GM21528 (cell line): ENCODE measurements around the gene PHTF2.
"Not testable (repeated sequence)": the region's sequence is repeated elsewhere in the genome, so short reads cannot be mapped to it uniquely, and the experiment has no call there.

Source experiments
- ATAC-seq: cut with Tn5 transposase; IDR thresholded peaks from one replicate; pipeline ENCODE4 v1.9.1; 2021; ENCODE audit warnings: mild to moderate bottlenecking, moderate library complexity; ENCODE audit not compliant: unreplicated experiment, low FRiP score

PHTF2 gene

GRCh38 chr7:77798394-77799077 is at the start of gene PHTF2, which contains the start of gene TMEM60:
PHTF2 (plus strand) TSS chr7:77798773.
TMEM60 (minus strand) TSS chr7:77798434; CDS start chr7:77794373, 4,061 bp downstream.
- ATAC-seq = peak; percentile 91

- ATAC-seq = no peak
Measured at GRCh38 chr7:77752016-77752415, 46.6 kb upstream of the PHTF2 start.

DNA sequence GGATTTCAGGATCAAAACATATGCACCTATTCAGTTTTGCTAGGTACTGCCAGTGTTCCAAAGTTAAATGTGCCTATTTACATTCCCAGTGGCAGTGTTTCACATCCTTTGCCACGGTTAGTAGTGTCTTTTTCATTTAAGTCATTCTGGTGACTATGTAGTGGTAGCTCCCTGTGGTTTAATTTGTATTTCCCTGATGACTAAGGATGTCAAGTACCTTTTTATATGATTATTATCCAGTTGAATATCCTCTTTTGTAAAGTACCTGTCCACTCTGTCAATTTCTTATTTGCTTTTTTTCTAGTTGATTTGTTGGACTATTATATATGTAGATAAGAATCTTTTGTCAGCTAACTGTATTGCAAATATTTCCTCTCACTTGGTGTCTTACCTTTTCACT is 45.4 kb upstream of the PHTF2 start:
- no peak for ATAC-seq

DNA sequence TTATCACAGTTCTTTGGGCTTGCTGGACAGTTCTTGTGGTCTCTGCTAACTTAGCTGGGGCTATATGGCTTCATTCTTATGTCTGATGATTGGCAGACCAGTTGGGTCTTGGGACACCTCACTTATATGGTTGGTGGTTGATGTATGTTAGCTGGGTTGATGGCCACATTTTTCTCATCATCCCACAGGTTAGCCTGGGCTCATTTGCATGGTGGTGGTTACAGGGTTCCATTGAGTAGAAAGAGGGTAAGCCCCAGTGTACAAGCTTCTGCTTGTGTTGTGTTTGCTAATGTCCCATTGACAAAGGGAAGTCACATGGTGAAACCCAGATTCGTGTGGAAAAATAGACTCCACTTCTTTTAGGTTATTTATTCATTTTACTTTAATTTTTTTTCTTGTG is 41.0 kb upstream of the PHTF2 start:
- ATAC-seq = peak; percentile 76

DNA sequence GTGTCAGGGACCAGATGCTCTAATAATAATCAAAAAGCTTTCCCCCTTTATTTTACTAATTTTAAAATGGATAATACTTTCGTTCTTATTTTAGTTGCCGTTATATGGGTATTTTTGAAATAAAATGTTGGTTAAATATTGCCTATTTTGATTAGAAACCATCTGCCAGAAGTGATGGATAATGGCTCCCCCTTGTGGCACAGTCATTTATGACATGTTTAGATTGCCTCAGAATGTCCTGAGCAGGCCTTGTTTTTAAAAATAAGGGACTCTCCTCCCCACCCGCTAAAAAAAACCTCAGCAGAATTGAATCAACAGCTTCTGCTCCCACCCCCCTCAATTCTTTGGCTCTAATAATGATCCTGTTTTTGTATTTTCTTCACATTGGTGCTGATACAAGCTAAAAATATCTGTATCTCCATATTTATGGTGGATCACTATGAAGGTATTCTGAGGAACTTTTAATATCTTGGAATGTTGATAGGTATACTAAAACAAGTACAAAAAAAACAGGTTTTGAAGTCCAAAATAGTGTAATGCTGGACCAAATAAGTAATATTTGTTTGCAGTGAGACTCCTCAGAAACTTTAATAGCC is 39.2 kb upstream of the PHTF2 start:
- ATAC-seq = no peak

DNA sequence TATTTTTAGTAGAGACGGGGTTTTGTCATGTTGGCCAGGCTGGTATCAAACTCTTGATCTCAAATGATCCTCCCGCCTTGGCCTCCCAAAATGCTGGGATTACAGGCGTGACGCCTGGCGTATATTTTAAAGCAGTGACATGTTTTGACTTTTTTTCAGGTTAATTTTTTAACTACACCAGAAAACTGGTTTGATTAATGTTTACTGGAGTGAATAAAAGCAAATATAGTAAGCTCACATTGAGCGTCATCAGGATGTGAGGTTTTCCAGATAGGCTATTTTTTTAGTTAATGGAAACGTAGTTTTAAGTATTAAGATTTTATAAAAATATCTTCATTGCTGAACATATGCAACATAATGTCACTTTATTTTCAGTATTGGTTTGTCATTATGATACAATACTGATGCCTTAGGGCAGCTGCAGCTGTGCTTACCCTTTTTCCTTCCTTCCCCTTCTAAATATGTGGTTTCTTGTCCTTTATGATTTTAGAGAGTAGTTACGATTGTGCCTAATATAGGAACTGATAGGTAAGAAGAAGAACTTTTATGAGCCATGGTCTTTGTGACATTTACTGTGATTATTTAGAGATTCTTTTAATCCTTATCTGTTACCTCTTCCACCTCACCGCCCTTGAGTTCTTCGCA is 37.6 kb upstream of the PHTF2 start:
- no peak for ATAC-seq

DNA sequence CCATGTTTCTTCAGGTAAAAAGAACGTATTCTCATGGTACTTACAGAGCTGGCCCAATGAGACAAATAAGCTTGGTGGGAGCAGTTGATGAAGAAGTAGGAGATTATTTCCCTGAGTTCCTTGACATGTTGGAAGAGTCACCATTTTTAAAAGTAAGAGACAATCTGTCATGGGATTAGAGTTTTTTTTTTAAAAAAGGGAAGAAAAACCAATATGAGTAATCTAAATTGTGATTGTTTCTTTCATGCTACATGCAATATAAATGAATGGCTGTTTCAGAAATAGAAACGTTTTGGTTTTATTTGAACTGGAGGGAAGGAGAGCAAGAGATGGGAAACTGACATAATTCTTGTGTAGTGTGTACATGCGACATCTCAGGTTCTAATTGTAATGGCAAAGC is 33.1 kb upstream of the PHTF2 start:
- ATAC-seq = no peak

GRCh38 chr7:77765906-77766800 is 32.4 kb upstream of the PHTF2 start:
- ATAC-seq = no peak

- ATAC-seq = no peak
Measured at GRCh38 chr7:77766801-77767605, 31.6 kb upstream of the PHTF2 start.

DNA sequence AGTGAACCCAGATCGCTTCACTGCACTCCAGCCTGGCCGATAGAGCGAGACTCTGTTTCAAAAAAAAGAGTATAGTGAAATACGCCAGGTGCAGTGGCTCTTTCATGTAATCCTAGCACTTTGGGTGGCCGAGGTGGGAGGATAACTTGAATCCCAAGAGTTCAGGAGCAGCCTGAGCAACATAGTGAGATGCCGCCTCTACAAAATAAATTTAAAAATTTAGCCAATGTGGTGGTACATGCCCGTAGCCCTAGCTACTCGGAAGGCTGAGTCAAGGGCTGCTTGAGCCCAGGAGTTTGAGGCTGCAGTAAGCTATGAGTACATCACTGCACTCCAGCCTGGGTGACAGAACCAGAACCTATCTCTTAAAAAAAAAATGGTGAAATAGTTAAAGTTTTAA is 28.3 kb upstream of the PHTF2 start:
- ATAC-seq = no peak

GRCh38 chr7:77771901-77772300 is 26.7 kb upstream of the PHTF2 start:
- no peak for ATAC-seq

GRCh38 chr7:77778535-77778934 is 20.0 kb upstream of the PHTF2 start:
- ATAC-seq = no peak

DNA sequence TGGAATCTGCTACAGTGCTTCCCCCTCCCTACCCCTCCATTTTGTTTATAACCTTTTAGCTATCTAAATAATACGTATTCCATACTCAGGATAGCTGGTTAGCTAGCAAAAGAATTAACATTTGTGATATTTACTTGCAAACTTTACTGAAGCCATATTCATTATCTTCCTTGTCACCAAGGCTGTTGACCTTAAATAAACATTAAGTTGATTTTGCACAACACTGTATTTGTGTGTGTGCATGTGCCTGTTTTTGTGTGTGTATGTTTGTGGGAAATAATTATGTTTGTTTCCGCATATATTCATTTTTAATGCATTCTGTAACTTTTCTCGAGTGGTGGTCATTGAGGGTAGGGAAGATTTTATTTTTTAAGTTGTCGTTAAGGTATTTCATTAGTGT is 16.2 kb upstream of the PHTF2 start:
- ATAC-seq = no peak

DNA sequence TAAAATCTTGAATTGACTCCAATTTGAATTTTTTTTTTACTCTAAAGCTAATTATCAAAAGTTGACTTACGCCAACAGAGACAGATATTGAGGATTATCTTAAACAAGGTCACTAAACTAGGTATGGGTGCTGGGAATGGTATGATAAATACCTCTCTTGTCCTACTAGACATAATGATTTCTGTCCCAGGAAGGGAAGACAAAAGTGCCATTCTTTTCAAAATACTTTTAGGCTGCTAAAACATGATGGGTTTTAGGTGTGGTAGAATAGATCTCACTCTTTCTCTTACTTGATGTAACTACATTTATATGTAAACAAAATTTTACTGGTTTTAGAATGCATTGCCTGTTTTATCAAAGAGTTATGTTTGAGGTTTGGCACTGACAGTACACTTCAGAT is 15.5 kb upstream of the PHTF2 start:
- no peak for ATAC-seq

- ATAC-seq = no peak
Measured at GRCh38 chr7:77783545-77783944, 15.0 kb upstream of the PHTF2 start.

DNA sequence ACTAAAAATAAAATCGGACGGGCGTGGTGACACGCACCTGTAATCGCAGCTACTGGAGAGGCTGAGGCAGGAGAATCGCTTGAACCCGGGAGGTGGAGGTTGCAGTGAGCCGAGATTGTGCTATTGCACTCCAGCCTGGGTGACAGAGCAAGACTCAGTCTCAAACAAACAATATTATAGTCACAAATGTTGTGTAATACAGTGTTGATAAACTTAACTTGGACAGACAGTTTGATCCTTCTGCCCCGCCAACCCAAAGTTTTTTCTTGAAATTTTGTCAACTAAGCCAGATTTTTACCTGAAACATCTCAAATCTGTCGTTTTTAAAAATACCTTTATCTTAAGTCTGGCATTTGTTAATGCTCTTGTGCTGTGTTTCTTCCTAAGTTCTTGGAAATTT is 14.1 kb upstream of the PHTF2 start:
- not testable (repeated sequence) for ATAC-seq

DNA sequence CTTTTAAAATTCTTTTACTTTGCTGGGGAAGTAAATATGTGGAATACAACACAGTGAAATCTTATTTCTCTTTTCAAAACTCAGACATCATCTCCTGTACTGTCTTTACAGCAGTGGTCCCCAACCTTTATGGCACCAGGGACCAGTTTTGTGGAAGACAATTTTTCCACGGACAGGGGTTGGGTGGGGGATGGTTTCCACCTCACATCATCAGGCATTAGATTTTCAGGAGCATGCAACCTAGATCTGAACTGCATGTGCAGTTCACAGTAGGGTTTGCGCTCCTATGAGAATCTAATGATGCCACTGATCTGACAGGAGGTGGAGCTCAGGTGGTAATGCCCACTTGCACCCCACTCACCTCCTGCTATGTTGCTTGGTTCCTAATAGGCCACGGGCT is 12.6 kb upstream of the PHTF2 start:
- ATAC-seq = no peak

DNA sequence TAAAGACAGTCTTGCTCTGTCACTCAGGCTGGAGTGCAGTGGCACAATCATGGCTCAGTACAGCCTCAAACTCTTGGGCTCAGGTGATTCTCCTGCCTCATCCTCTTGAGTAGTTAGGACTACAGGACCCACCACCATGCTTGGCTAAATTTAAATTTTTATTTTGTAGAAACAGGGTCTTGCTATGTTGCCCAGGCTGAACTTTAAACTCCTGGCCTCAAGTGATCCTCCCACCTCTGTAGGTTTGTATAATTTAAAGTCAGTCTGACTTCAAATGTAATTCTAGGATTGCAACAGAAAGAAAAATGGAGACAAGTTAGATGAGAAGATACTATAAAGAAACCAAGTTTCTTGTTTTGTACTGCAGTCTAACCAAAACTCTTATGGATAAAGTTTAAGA is 11.8 kb upstream of the PHTF2 start:
- no peak for ATAC-seq

- no peak for ATAC-seq
Measured at GRCh38 chr7:77788327-77788902, 10.2 kb upstream of the PHTF2 start.

DNA sequence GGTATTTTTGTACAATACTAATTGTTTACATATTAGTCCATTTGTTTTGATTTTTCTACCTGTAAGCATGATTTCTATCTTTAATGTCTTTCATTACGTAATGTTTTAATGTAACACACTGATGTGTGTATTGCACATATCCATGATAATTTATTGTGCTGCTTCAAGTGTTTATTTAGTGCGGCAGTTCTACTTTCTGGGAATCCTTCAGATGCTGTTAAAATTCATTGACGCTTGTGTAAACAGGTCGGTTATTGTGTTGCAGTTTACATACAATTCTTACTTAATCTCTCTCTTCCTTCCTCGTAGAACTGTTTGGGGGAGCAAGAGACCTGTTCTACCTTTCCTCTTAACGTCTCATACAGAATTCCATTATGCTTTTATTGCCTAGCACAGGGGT is 7.2 kb upstream of the PHTF2 start:
- ATAC-seq = no peak
